Medulla oblongata (tissue), 1 donor: ENCODE measurements around the gene TRAPPC4.
"Not testable (repeated sequence)": the region's sequence is repeated elsewhere in the genome, so short reads cannot be mapped to it uniquely, and the experiment has no call there.

Experiments used
- DNase-seq: peaks from one replicate; pipeline ENCODE4 v3.0.0-alpha.2; 2015; ENCODE audit errors: extremely low spot score

The TRAPPC4 gene

GRCh38 chr11:119014209-119014924, 4.2 kb upstream of the TRAPPC4 start:
- no peak for DNase-seq

DNA sequence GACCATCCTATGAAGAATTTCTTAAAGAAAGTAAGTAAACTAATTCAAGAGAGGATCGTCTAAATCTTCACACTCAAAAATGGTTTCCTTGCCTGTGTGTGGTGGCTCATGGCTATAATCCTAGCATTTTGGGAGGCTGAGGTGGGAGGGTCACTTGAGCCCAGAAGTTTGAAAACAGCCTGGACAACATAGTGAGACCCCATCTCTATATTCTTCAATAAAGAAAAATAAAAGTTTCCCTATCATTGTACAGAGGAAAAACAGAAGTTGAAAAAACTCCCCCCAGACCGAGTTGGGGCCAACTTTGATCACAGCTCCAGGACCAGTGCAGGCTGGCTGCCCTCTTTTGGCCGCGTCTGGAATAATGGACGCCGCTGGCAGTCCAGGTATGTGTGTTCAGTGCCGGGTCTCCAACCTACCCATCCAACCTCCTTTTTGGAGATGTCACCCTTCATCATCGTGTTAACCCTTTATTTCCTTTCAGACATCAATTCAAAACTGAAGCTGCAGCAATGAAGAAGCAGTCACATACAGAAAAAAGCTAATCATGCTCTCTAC, 3.4 kb upstream of the TRAPPC4 start:
- no peak for DNase-seq

- no peak for DNase-seq
Observed at GRCh38 chr11:119016216-119017009, 2.2 kb upstream of the TRAPPC4 start.

- not testable (repeated sequence) for DNase-seq
Observed at GRCh38 chr11:119017377-119017776, 1.2 kb upstream of the TRAPPC4 start.

GRCh38 chr11:119019996-119020395, 1.4 kb downstream of the TRAPPC4 start:
- DNase-seq = no peak

- DNase-seq = no peak
Observed at GRCh38 chr11:119021631-119022030, 3.1 kb downstream of the TRAPPC4 start.

DNA sequence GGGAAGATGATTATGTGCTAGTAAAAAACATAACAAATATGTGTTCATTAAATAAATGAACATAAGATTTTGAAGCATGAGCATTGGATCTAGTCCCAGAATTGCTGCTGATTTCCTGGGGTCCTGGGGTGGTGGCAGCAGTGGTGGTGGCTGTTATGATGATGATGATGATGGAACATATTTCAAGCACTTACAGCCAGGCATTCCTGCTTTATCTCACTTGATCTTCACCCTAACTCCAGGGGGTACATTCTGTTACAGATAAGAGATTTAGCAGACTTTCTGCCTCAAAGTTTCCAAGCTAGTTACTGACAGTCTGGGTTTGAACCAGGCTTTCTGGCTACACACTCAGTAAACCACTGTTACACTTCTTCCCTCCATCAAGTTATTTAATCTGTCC, 5.2 kb downstream of the TRAPPC4 start:
- DNase-seq = no peak

DNA sequence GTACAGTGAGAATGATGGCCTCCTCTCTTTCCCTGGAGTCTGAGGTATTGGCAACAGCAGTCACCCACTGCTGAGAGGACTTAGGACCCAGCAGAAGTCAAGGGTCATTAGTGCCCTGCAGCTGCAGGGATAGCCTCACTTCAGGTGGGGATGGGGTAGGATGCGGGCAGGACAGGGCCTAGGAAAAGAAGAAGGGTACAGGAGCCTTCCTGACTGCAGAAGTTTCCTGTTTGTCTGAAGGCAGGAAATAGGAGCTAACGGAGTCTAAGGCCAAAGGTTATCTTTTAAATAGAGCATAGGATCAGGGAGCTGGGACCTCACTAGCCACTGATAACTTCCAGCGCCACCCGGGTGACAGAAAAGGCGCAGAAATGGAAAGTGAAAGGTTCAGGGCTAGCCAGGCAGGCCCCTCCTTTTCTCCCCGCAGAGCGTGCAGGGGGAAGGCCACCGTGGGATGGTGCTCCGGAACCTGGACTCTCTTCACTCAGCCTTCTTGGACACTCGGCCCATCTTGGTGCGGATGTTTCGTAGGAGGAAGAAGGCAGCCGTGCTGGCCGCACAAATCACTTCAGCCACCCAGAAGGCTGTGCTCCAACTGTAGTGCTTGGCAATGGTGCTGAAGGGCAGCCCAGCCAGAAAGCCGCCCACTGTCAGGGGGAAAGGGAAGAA, 6.0 kb downstream of the TRAPPC4 start:
- no peak for DNase-seq

- DNase-seq = no peak
Observed at GRCh38 chr11:119025099-119025473, 6.5 kb downstream of the TRAPPC4 start.

DNA sequence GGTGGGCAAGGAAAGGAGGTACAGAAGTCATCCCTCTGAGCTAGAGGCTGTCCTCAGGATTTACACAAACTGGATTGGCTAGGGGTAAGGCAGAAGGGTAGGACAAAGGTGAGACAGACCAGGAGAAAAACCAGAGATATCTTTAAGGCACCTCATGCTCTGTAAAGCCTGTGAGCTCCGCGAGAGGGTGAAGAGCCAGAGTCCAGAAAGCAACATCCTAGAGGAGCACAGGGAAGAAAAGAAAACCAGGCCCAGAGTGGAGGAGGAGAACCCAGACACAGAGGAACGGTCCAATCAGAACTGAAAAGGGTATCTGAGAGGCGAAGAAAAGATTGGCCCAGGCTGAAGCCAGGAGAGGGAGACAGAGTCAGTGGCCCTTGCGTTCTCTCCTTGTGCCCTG, 7.0 kb downstream of the TRAPPC4 start:
- no peak for DNase-seq

DNA sequence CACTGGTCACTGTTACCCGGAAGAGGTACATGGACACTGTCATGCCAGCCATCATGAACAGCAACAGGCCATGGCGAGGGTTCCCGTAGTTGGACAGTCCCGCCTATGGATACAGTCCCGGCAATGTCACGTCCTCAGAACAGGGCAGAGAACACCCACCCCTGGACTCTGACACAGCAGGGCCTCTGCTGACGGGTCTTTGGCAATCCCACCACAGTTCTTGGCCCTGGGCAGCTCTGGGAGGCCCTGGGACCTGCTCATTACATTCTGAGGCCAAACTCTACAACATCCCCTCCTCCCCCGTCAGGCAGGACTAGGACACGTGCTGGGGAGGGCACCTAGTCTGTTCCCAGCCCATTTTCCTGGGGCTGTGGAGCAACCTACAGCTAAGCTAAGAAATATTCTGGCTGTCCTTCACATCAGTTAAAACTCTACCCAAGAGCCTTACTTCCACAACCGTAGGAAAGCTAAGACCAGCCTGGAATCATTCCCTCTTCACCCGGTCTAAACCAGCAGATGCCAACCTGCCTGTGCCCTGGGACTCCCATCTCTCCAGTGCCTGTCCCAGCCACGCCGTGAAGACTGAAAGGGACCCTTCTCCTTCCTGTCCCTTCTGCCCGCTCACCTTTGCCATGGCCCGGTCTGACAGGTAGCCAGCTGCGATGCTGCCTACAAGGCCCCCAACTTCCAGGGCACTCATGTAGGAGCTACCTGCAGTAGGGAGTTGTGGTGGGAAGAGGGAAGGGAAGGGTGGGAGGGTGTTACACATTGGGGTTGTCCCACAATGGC, 7.6 kb downstream of the TRAPPC4 start:
- DNase-seq = no peak

DNA sequence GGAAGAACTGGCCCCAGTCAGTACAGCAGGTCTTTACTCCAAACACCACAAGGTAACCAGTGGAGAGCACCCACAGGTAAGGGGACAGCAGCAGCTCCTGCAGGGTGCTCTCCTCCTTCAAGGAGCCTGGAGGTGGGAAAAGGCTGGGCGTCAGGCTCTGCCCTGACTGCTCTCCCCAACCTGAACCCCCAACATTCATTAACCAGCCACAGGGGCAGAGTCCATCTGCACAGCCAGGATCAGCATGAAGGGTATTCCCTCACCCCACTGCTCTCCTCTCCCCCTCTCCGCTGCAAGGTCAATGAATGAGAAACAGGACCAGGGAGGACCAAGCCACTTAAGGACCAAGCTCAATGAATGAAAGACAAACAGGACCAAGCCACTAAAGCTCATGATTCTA, 8.4 kb downstream of the TRAPPC4 start:
- no peak for DNase-seq

- DNase-seq = no peak
Observed at GRCh38 chr11:119027561-119028345, 9.2 kb downstream of the TRAPPC4 start.

- no peak for DNase-seq
Observed at GRCh38 chr11:119028346-119029068, 9.9 kb downstream of the TRAPPC4 start.

DNA sequence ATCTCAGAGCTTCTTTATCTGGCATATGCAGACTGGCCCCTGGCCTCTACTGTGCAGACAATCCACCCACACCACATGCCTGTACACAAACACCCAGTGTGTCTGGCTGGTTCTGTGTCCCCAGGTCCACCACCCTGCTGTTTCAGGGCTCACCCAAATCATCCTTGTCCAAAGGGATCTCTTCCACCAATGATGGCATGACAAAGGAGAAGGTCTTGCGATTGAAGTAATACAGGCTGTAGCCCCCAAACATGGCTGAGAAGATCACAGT, 10.4 kb downstream of the TRAPPC4 start:
- no peak for DNase-seq

DNA sequence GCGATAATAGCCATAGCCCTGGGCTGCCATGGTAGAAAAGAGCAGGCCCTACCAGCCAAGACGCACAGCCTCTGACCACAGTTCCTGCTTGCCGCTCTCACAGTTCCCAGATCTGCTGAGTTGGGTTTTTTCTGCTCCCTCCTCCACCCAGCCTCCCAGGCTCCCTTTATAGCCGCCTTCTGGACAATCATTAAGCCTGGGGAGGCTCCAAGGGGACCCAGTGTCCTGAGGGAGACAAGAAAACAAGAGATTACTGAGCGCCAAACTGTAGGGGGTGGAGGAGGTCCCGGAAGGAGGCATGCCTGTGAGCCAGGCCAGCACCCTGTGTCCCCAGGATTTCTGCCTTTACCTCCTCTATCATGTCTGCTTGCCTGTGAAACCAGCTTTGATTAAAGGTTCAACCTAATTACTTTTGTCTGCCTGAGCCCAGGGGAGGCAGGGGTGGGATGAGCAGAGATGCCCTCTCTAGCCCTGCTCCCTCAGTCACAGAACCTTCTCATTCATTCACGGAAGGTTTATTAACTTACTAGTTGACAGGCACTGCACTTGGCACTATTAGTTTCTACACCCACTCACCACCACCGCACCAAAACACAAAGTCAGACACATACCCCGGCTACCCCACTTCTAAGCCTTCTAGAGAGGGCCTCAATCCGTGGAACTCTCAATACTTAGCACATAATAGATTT, 10.9 kb downstream of the TRAPPC4 start:
- peak; percentile 44 for DNase-seq

DNA sequence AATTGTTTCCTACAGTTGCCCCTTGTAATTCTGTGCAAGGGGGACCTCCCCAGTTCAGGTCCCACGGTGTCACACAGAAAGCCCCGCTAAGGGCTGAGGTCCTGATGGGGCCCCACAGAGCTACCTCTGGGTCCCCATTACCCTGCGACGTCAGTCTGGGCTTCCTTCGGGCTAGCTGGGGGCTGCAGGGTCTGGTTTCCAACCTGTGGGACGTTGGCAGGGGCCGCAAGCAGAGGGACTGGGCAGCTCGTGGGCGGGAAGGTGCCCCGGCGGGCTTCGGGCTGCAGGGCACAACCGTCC, 11.4 kb downstream of the TRAPPC4 start:
- DNase-seq = no peak

GRCh38 chr11:119030329-119031047, 11.9 kb downstream of the TRAPPC4 start, which contains the start of gene SLC37A4:
TSS of gene SLC37A4 (minus strand) at chr11:119030877.
- DNase-seq = peak; percentile 98

DNA sequence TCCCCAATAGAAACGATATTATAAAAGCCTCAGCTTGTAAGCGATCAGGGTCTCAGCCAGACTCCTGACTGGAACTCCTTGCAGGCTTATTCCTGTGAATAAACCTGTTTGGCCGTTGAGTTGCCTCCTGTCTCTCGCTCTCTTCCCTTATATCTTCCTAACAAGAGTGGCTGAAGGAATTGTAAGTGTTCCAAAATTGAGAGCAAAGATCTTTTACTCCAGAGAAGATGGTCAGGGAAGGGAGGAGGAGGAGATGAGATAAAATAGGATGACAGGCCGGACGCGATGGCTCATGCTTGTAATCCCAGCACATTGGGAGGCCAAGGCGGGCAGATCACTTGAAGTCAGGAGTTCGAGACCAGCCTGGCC, 13.3 kb downstream of the TRAPPC4 start:
- no peak for DNase-seq
